HG03565 (cell line): ENCODE results near the gene OR7E24.
"Not testable (repeated sequence)": the region's sequence is repeated elsewhere in the genome, so short reads cannot be mapped to it uniquely, and the experiment has no call there.

Experiments used
- ATAC-seq: cut with Tn5 transposase; IDR thresholded peaks from one replicate; pipeline ENCODE4 v1.9.1; 2021; ENCODE audit warnings: mild to moderate bottlenecking, moderate library complexity; ENCODE audit not compliant: unreplicated experiment

Gene OR7E24

DNA sequence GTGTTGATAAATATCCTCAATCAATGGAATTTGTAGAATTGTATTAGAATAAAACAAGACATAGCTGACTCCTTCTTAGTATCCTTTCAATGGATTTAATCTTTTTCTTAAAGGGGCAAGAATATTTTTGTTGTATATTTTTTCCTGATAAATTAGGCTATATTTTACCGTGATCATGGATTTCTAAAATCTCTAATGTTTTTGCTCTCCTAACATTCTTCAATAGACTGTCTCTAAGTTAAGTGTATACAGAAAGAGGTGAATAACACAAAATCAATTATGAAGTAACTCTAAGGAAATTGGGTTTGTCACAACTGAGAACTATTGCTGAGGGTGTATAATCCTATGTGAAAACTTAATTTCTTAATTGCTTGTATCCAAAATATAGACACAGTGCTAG, at the start of gene OR7E24:
TSS of gene OR7E24 (plus strand) at position 301 of the 400 bp plus-strand sequence. CDS start 114 bp downstream, outside the sequence.
- ATAC-seq, result no peak

DNA sequence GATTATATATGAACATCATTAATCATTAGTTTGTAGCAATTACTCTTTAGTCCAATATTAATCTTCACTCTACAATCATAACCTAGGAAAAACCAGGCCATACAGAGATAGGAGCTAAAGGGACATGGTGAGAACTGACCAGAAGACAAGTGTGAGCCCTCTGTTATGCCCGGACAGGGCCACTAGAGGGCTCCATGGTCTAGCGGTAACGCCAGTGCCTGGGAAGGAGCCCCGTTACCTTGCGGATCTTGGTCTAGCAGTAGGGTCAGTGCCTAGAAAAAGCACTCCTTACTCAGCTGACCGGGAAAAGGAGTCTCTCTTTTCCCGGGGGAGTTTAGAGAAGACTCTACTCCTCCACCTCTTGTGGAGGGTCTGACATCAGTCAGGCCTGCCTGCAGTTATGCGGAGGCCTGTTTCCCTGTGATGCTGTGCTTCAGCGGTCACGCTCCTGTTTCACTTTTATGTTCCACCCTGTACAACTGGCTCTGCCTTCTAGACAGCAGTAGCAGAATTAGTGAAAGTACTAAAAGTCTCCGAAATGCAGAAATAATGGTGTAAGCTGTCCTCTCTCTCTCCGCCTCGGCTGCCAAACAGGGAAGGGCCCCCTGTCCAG, 45.1 kb upstream of the OR7E24 start:
- no peak for ATAC-seq

DNA sequence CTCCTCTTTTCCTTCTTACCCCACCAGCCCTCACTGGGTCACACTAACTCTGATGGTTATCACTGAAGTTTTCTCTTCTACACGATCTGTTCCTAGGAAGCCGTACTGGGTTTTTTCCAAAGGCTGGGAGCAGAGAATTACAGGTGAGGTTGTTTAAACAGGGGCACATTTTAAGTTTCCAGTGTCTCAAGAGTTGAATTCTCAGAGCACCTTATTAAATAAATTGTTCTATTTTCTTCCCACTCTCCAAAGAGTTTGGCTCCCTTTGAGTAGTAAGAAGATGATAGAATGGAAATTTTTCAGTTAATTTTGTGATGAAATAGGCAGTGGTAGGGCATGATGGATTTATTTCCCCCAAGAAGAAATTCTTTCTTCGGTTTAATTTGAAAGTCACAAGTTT, 31.2 kb upstream of the OR7E24 start, which contains the start of gene OR7D4:
TSS of gene OR7D4 (minus strand) at position 101 of the 400 bp plus-strand sequence. CDS start 4,752 bp downstream, outside the sequence.
- ATAC-seq, result no peak

- ATAC-seq, result no peak
Measured at GRCh38 chr19:9251236-9251635, 506 bp downstream of the OR7E24 start.

- not testable (repeated sequence) for ATAC-seq
Measured at GRCh38 chr19:9283485-9283884, 32.8 kb downstream of the OR7E24 start.

- no peak for ATAC-seq
Measured at GRCh38 chr19:9289231-9289884, 38.6 kb downstream of the OR7E24 start.

DNA sequence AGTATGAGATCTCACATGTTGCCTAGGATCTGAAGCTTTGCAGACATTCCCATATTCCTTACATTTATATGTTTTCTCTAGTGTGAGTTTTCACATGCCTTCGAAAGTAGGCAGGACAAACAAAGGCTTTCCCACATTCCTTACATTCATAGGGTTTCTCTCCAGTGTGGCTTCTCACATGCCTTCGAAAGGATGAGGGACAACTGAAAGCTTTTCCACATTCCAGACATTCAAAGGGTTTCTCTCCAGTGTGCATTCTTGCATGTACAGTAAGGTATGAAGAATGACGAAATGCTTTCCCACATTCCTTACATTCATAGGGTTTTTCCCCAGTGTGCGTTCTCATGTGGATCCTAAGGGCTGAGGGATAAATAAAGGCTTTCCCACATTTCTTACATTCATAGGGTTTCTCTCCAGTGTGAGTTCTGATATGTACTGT, 44.7 kb downstream of the OR7E24 start:
- ATAC-seq, result no peak

DNA sequence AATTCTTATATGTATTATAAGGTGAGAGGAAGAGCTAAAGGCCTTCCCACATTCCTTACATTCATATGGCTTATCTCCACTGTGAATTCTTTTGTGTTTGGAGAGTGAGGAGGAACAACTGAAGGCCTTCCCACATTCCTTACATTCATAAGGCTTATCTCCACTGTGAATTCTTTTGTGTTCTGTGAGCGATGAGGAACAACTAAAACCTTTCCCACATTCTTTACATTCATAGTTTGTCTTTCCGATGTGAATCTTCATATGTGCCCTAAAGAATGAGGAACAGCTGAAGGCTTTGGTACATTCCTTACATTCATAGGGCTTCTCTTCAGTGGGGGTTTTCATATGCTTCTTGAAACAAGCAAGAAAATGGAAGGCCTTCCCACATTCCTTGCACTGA, 45.6 kb downstream of the OR7E24 start:
- no peak for ATAC-seq
